ENCODE data around the gene WIPF2.
A peak's percentile ranks its signal among the peaks of the same experiment; 100 is the strongest.

- no peak for TF ChIP-seq CTCF (IDR thresholded peaks at IDR 0.05; ENCODE audit: extremely low read depth in 1 of 2, insufficient read depth in 1 of 2, low read depth in 1 of 2, low read length in 2 of 2)
- no peak for TF ChIP-seq EZH2 (IDR thresholded peaks at IDR 0.05; ENCODE audit: borderline replicate concordance, low read depth, low read length, severe bottlenecking)
- peak; percentile 68 for TF ChIP-seq POLR2A (IDR thresholded peaks at IDR 0.05; ENCODE audit: low read depth, low read length)
- TF ChIP-seq POLR2AphosphoS5 (IDR thresholded peaks at IDR 0.05; ENCODE audit: insufficient read depth, low read depth, low read length): peak; percentile 79
- TF ChIP-seq MYC (IDR thresholded peaks at IDR 0.05; ENCODE audit: low read depth, low read length): no peak
- TF ChIP-seq FOS (IDR thresholded peaks at IDR 0.05; ENCODE audit: borderline replicate concordance, insufficient read depth, low read length): no peak
- TF ChIP-seq MAX (IDR thresholded peaks at IDR 0.05; ENCODE audit: insufficient read depth, insufficient read length): peak; percentile 25
- TF ChIP-seq JUN (IDR thresholded peaks at IDR 0.05; ENCODE audit: borderline replicate concordance, insufficient read depth, insufficient read length, low read depth): no peak
- no peak for TF ChIP-seq GATA2 (IDR thresholded peaks at IDR 0.05; ENCODE audit: insufficient read depth, insufficient read length, low read depth, low read length)
These were observed 68.6 kb downstream of the WIPF2 start, which contains the start of gene CDC6 for GRCh38 chr17:40287494-40288369.

All from endothelial cell of umbilical vein (primary cell).